A673 (cell line): ENCODE measurements around the gene FBLN2. TPM values are rescaled to one million over a fixed set of nuclear protein-coding genes. Genes with fewer than 3 reads are reported as not detected.

Experiments used
- BruUV-seq: library from RNA; stranded (reverse); fragments of 400-500 nt; replicated peaks from 2 replicates; lab custom pipeline; 2021; lab: Mats Ljungman, UMichigan
- CTCF ChIA-PET: fragments of 300-600 bp; sonication (Branson Sonifier 250); formaldehyde crosslinking; loops from one replicate; lab custom pipeline; 2022; ENCODE audit warnings: antibody characterized with exemption; lab: Charles Lee
- POLR2A ChIA-PET: fragments of 300-600 bp; sonication (Branson Sonifier 250); formaldehyde crosslinking; loops from one replicate; lab custom pipeline; 2022; ENCODE audit warnings: antibody characterized with exemption; ENCODE audit not compliant: low non-redundant PET; lab: Charles Lee
- DNase-seq: peaks from one replicate; pipeline ENCODE4 v3.0.0-alpha.2; 2015; ENCODE audit warnings: low spot score
- H3K27ac ChIP-seq: fragments of 200-600 bp; sonication (generic); 2 replicates; pipeline ENCODE4 v1.5.1; 2016; ENCODE audit warnings: mixed run types, low read depth, mild to moderate bottlenecking, mixed read lengths, antibody characterized with exemption, low read length; ENCODE audit not compliant: poor library complexity, severe bottlenecking
- H3K27me3 ChIP-seq: fragments of 200-600 bp; sonication (generic); replicated peaks from 2 replicates; pipeline ENCODE4 v1.6.1; 2017; ENCODE audit warnings: mixed run types, low read depth, mild to moderate bottlenecking, mixed read lengths, antibody characterized with exemption, low read length; ENCODE audit not compliant: insufficient read depth, poor library complexity
- H3K36me3 ChIP-seq: fragments of 200-600 bp; sonication (generic); 2 replicates; pipeline ENCODE4 v1.6.1; 2016; ENCODE audit warnings: mixed run types, mild to moderate bottlenecking, mixed read lengths, antibody characterized with exemption, low read length; ENCODE audit not compliant: insufficient read depth, poor library complexity, severe bottlenecking
- H3K4me1 ChIP-seq: fragments of 200-600 bp; sonication (generic); 2 replicates; pipeline ENCODE4 v1.6.1; 2017; ENCODE audit warnings: mixed run types, mild to moderate bottlenecking, mixed read lengths, antibody characterized with exemption, low read length; ENCODE audit not compliant: insufficient read depth, poor library complexity, severe bottlenecking
- H3K4me3 ChIP-seq: fragments of 200-600 bp; sonication (generic); 2 replicates; pipeline ENCODE4 v1.5.1; 2016; ENCODE audit warnings: low read depth, mixed run types, mild to moderate bottlenecking, mixed read lengths, low read length; ENCODE audit not compliant: poor library complexity, severe bottlenecking
- H3K9me3 ChIP-seq: fragments of 200-600 bp; sonication (generic); 2 replicates; pipeline ENCODE4 v1.6.1; 2016; ENCODE audit warnings: mixed run types, low read depth, mild to moderate bottlenecking, mixed read lengths, antibody characterized with exemption, low read length; ENCODE audit not compliant: poor library complexity, severe bottlenecking
- EZH2 ChIP-seq: fragments of 200-600 bp; sonication (generic); IDR thresholded peaks from 2 replicates; pipeline ENCODE4 v1.6.1; 2017; ENCODE audit warnings: borderline replicate concordance, low read depth, mild to moderate bottlenecking, mixed read lengths, antibody characterized with exemption, low read length; ENCODE audit not compliant: poor library complexity, severe bottlenecking
- intact Hi-C: fragments of 100-400 bp; cut with micrococcal nuclease; formaldehyde crosslinking; loops from one replicate; pipeline ENCODE4 v1.10.0; 2022; ENCODE audit not compliant: unreplicated experiment
- total RNA-seq: library from RNA; stranded (reverse); gene quantifications from 2 replicates; pipeline ENCODE4 v1.2.3, GENCODE V29; 2021
- TF ChIP-seq, protein P1 (sequence below): fragments of 300-800, 200-600 bp; sonication (generic); conservative IDR thresholded peaks from 2 replicates; pipeline ENCODE4 v1.5.1; 2017; ENCODE audit warnings: low read depth, mild to moderate bottlenecking, antibody characterized with exemption, low read length, moderate library complexity, mixed read lengths

The FBLN2 gene
- total RNA-seq, 1 experiment from 2014 or later: 0.71 TPM

DNA sequence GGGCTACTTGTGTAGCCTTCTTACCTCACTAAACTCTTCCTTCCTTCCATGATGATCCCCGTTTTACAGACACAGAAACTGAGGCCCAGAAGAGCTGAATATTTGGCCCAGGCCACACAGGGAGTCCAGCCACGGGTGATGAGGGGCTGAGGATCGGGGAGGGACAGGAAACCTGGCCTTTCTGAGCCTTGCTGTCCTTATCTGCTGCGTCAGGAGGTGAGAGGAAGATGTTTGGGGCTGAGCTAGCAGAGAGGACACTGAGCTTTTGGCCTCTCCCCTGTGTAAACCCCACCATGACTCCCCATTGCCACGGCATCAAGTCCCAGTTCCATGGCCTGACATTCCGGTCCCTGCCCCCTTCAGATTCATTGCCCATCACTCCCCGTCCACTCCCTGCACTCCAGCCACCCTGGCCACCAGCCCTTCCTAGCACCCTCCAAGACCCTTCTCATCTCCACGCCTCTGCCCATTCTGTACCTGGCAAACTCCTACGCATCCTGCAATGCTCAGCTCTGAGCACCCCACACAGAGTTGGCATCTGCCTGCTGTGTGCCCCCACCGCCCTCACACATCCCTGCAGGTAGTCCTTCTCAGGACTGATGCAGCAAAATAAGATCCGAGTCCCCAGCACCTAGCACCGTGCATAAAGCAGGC is 103.0 kb downstream of the FBLN2 start:
- no peak for DNase-seq
- peaks cover 11% of the 10 kb centered on the region for H3K27me3 ChIP-seq
- BruUV-seq: no TSS peak
- CTCF ChIA-PET: no interaction called here
- POLR2A ChIA-PET: interaction anchor here (0.5 kb wide), 1 partner anchor 237 kb away, joined by 10 read pairs; no protein-coding TSS in a partner anchor
- H3K4me1 ChIP-seq: peaks cover 7% of the 10 kb centered on the region
- intact Hi-C loops: no loop called here
- no peak overlapping the region for H3K27ac ChIP-seq
- TF ChIP-seq EZH2: no peak
- TF ChIP-seq, protein P1, sequence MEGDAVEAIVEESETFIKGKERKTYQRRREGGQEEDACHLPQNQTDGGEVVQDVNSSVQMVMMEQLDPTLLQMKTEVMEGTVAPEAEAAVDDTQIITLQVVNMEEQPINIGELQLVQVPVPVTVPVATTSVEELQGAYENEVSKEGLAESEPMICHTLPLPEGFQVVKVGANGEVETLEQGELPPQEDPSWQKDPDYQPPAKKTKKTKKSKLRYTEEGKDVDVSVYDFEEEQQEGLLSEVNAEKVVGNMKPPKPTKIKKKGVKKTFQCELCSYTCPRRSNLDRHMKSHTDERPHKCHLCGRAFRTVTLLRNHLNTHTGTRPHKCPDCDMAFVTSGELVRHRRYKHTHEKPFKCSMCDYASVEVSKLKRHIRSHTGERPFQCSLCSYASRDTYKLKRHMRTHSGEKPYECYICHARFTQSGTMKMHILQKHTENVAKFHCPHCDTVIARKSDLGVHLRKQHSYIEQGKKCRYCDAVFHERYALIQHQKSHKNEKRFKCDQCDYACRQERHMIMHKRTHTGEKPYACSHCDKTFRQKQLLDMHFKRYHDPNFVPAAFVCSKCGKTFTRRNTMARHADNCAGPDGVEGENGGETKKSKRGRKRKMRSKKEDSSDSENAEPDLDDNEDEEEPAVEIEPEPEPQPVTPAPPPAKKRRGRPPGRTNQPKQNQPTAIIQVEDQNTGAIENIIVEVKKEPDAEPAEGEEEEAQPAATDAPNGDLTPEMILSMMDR: no peak
- no peaks in the 10 kb centered on the region for H3K36me3 ChIP-seq
- no peaks in the 10 kb centered on the region for H3K9me3 ChIP-seq
- H3K4me3 ChIP-seq: no peak overlapping the region

DNA sequence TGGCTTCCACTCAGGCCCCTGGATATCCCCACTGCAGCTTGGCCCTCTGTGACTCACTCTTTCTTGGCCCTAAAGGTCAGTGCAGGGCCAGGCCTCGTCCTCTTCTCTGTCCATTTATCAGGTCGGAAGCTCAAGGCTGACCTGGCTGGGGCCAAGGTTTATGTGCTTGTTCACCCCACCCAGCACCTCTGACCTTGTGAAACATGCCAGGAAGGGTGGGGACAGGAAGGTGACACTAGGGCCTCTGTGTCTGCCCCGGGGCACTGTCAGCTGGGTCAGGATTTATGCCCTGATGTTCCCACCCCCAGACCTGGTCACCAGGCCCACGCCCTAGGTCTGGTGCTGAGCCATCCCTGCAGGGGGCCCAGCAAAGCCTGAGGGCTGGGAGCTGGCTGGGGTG is 103.8 kb downstream of the FBLN2 start:
- H3K36me3 ChIP-seq: no peaks in the 10 kb centered on the region
- H3K4me3 ChIP-seq: no peak overlapping the region
- no peak for DNase-seq
- no TSS peak for BruUV-seq
- ChIA-PET CTCF (no interaction called here), POLR2A (interaction anchor here (0.5 kb wide), 1 partner anchor 236 kb away, joined by 10 read pairs; no protein-coding TSS in a partner anchor)
- H3K4me1 ChIP-seq: peaks cover 4% of the 10 kb centered on the region
- TF ChIP-seq EZH2: no peak
- TF ChIP-seq, protein P1: no peak
- intact Hi-C loops: no loop called here
- H3K27me3 ChIP-seq: peaks cover 17% of the 10 kb centered on the region
- no peaks in the 10 kb centered on the region for H3K9me3 ChIP-seq
- no peak overlapping the region for H3K27ac ChIP-seq

- intact Hi-C loops: no loop called here
- TF ChIP-seq, protein P1: no peak
- no peak for TF ChIP-seq EZH2
Observed at GRCh38 chr3:13653631-13654279, 104.8 kb downstream of the FBLN2 start.

More at GRCh38 chr3:13653631-13654279, 104.8 kb downstream of the FBLN2 start:
- Histone ChIP-seq H3K4me1 (no peaks in the 10 kb centered on the region), H3K4me3 (no peak overlapping the region), H3K27ac (no peak overlapping the region), H3K36me3 (no peaks in the 10 kb centered on the region), H3K9me3 (no peaks in the 10 kb centered on the region), H3K27me3 (peaks cover 25% of the 10 kb centered on the region)
- ChIA-PET CTCF (no interaction called here), POLR2A (no interaction called here)
- DNase-seq: no peak
- BruUV-seq: no TSS peak
